Ovary (tissue), 3 donors: Measurements from ENCODE around the gene CRYGB.

Experiments used
- CTCF ChIP-seq, 3 donors: fragments of 450-650 bp in 2 of 3; fragments of 200-600 bp in 1 of 3; IDR thresholded peaks; one replicate each; pipeline versions ENCODE4 v1.5.1 to v1.8.0; 2016 to 2022; ENCODE audit warnings: antibody characterized with exemption in 3 of 3, mild to moderate bottlenecking in 1 of 3
- EP300 ChIP-seq: sonication (generic); formaldehyde crosslinking; IDR thresholded peaks from one replicate; pipeline ENCODE4 v1.6.1; 2017; ENCODE audit warnings: antibody characterized with exemption
- donor health status: DM: no; HTN: no; CAD: no.

GRCh38 chr2:208142240-208142924 lies 3.6 kb downstream of the CRYGB start:
- TF ChIP-seq EP300 (no peak), CTCF (IDR thresholded peaks at IDR 0.05) (no peak)
